ENCODE results near the gene ZCCHC24. TPM values are rescaled to one million over a fixed set of nuclear protein-coding genes. Genes with fewer than 3 reads are reported as not detected.
"Not testable (repeated sequence)": the region's sequence is repeated elsewhere in the genome, so short reads cannot be mapped to it uniquely, and the experiment has no call there.

Gene ZCCHC24
- total and polyA plus RNA-seq, 2 donors (not counting 1 experiment from before 2014, with no cell fraction given) = 33.2 to 44.4 TPM

DNA sequence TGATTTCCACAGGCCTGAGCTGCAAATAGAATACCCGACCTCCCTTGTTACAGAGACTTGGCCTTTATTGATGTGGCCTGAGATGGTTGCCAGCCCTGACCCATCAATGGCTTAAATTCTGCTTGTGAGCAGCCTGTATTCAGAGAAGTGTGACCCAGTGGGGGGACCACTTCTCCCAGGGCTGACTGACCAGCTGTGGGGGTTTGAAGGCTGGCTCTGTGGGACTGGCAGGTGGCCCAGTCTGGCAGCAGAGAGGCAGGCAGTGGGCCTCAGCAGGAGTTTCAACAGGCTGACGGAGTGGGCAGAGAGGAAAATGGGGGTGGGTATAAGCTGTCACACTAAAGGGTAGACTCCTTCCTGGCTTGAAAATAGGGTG, 110.3 kb downstream of the ZCCHC24 start:
- H3K9ac ChIP-seq (ENCODE audit: insufficient read depth, low read length) = no peak overlapping the region
- no peaks in the 10 kb centered on the region for H3K36me3 ChIP-seq (ENCODE audit: control insufficient read depth, insufficient read depth, low read length)
- H3K79me2 ChIP-seq (ENCODE audit: control insufficient read depth, insufficient read depth, low read length) = no peaks in the 10 kb centered on the region
- TF ChIP-seq EZH2 (IDR thresholded peaks at IDR 0.05; ENCODE audit: low read length, missing control alignments) = no peak
- TF ChIP-seq, protein P1, sequence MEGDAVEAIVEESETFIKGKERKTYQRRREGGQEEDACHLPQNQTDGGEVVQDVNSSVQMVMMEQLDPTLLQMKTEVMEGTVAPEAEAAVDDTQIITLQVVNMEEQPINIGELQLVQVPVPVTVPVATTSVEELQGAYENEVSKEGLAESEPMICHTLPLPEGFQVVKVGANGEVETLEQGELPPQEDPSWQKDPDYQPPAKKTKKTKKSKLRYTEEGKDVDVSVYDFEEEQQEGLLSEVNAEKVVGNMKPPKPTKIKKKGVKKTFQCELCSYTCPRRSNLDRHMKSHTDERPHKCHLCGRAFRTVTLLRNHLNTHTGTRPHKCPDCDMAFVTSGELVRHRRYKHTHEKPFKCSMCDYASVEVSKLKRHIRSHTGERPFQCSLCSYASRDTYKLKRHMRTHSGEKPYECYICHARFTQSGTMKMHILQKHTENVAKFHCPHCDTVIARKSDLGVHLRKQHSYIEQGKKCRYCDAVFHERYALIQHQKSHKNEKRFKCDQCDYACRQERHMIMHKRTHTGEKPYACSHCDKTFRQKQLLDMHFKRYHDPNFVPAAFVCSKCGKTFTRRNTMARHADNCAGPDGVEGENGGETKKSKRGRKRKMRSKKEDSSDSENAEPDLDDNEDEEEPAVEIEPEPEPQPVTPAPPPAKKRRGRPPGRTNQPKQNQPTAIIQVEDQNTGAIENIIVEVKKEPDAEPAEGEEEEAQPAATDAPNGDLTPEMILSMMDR (conservative IDR thresholded peaks at IDR 0.05 in 1 of 2, IDR thresholded peaks at IDR 0.05 in 1 of 2; ENCODE audit: low read depth in 1 of 2, low read length in 2 of 2) = no peak
- H3K4me3 ChIP-seq (replicated peaks in 1 of 4; ENCODE audit: control extremely low read depth in 1 of 4, insufficient read depth in 1 of 4, low read depth in 3 of 4, low read length in 4 of 4) = no peak overlapping the region
- no peak for DNase-seq (ENCODE audit: low read depth in 2 of 2)
- no peaks in the 10 kb centered on the region for H3K27me3 ChIP-seq (ENCODE audit: control insufficient read depth, insufficient read depth, low read length)
- no peak overlapping the region for H3K4me2 ChIP-seq (ENCODE audit: extremely low read depth, insufficient read depth, low read length)
- no peak overlapping the region for H3K27ac ChIP-seq (ENCODE audit: insufficient read depth, low read length)
- no peaks in the 10 kb centered on the region for H4K20me1 ChIP-seq (ENCODE audit: control insufficient read depth, extremely low read depth, insufficient read depth, low read length)
- no peaks in the 10 kb centered on the region for H3K9me3 ChIP-seq (ENCODE audit: control insufficient read depth, insufficient read depth, low read depth, low read length)
- no peak overlapping the region for H2AFZ ChIP-seq (ENCODE audit: low read length)
- H3K4me1 ChIP-seq (ENCODE audit: control insufficient read depth, extremely low read depth, insufficient read depth, low read length) = peaks cover 2% of the 10 kb centered on the region

DNA sequence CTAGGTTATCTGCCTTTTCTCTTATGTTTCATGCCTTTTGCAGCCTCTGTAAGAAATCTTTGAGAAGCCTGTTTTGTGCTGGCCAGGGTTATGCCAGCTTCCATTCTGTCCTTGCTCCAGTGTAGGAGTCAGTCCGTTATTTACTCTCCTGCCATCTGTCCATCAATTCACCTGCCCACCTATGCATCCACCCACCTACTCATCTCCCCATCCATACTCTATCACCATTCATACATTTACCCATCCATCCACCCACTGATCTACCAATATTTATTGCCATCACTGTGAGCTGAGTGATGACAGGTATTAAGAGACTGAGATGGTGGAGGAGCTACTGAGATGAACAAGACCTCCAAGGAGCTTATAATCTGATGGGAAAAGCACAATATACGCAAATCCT, 110.9 kb downstream of the ZCCHC24 start:
- Histone ChIP-seq H3K4me3 (replicated peaks in 1 of 4; ENCODE audit: control extremely low read depth in 1 of 4, insufficient read depth in 1 of 4, low read depth in 3 of 4, low read length in 4 of 4) (no peak overlapping the region), H4K20me1 (ENCODE audit: control insufficient read depth, extremely low read depth, insufficient read depth, low read length) (no peaks in the 10 kb centered on the region), H3K4me1 (ENCODE audit: control insufficient read depth, extremely low read depth, insufficient read depth, low read length) (peaks cover 2% of the 10 kb centered on the region), H3K36me3 (ENCODE audit: control insufficient read depth, insufficient read depth, low read length) (no peaks in the 10 kb centered on the region), H3K9me3 (ENCODE audit: control insufficient read depth, insufficient read depth, low read depth, low read length) (no peaks in the 10 kb centered on the region), H3K27me3 (ENCODE audit: control insufficient read depth, insufficient read depth, low read length) (no peaks in the 10 kb centered on the region), H2AFZ (ENCODE audit: low read length) (no peak overlapping the region), H3K4me2 (ENCODE audit: extremely low read depth, insufficient read depth, low read length) (no peak overlapping the region), H3K27ac (ENCODE audit: insufficient read depth, low read length) (no peak overlapping the region), H3K79me2 (ENCODE audit: control insufficient read depth, insufficient read depth, low read length) (no peaks in the 10 kb centered on the region), H3K9ac (ENCODE audit: insufficient read depth, low read length) (no peak overlapping the region)
- TF ChIP-seq, protein P1 (conservative IDR thresholded peaks at IDR 0.05 in 1 of 2, IDR thresholded peaks at IDR 0.05 in 1 of 2; ENCODE audit: low read depth in 1 of 2, low read length in 2 of 2) = no peak
- no peak for TF ChIP-seq EZH2 (IDR thresholded peaks at IDR 0.05; ENCODE audit: low read length, missing control alignments)
- DNase-seq (ENCODE audit: low read depth in 2 of 2) = no peak

DNA sequence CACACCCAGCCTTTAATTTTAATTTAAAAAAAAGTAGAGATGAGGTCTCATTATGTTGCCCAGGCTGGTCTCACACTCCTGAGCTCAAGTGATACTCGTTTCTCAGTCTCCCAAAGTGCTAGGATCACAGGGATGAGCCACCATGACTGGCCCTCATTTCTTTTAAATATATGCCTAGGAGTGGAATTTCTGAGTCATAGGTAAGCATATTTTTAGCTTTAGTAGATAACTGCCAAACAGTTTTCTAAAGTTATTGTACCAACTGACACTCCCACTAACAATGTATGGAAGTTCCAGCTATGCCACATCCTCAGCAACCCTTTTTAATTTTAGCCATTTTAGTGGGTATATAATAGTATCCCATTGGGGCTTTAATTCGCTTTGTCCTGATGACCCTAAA, 111.9 kb downstream of the ZCCHC24 start:
- no peaks in the 10 kb centered on the region for H3K27me3 ChIP-seq (ENCODE audit: control insufficient read depth, insufficient read depth, low read length)
- no peaks in the 10 kb centered on the region for H4K20me1 ChIP-seq (ENCODE audit: control insufficient read depth, extremely low read depth, insufficient read depth, low read length)
- H3K9me3 ChIP-seq (ENCODE audit: control insufficient read depth, insufficient read depth, low read depth, low read length) = no peaks in the 10 kb centered on the region
- no peaks in the 10 kb centered on the region for H3K79me2 ChIP-seq (ENCODE audit: control insufficient read depth, insufficient read depth, low read length)
- TF ChIP-seq, protein P1 (conservative IDR thresholded peaks at IDR 0.05 in 1 of 2, IDR thresholded peaks at IDR 0.05 in 1 of 2; ENCODE audit: low read depth in 1 of 2, low read length in 2 of 2) = no peak
- no peak for TF ChIP-seq EZH2 (IDR thresholded peaks at IDR 0.05; ENCODE audit: low read length, missing control alignments)
- H2AFZ ChIP-seq (ENCODE audit: low read length) = no peak overlapping the region
- peak overlapping the region; percentile 31 for H3K27ac ChIP-seq (ENCODE audit: insufficient read depth, low read length)
- peaks cover 2% of the 10 kb centered on the region for H3K4me1 ChIP-seq (ENCODE audit: control insufficient read depth, extremely low read depth, insufficient read depth, low read length)
- H3K9ac ChIP-seq (ENCODE audit: insufficient read depth, low read length) = no peak overlapping the region
- no peak overlapping the region for H3K4me2 ChIP-seq (ENCODE audit: extremely low read depth, insufficient read depth, low read length)
- no peaks in the 10 kb centered on the region for H3K36me3 ChIP-seq (ENCODE audit: control insufficient read depth, insufficient read depth, low read length)
- DNase-seq (ENCODE audit: low read depth in 2 of 2) = peak in 1 of 2 donors; percentile 78
- H3K4me3 ChIP-seq (replicated peaks in 1 of 4; ENCODE audit: control extremely low read depth in 1 of 4, insufficient read depth in 1 of 4, low read depth in 3 of 4, low read length in 4 of 4) = no peak overlapping the region

DNA sequence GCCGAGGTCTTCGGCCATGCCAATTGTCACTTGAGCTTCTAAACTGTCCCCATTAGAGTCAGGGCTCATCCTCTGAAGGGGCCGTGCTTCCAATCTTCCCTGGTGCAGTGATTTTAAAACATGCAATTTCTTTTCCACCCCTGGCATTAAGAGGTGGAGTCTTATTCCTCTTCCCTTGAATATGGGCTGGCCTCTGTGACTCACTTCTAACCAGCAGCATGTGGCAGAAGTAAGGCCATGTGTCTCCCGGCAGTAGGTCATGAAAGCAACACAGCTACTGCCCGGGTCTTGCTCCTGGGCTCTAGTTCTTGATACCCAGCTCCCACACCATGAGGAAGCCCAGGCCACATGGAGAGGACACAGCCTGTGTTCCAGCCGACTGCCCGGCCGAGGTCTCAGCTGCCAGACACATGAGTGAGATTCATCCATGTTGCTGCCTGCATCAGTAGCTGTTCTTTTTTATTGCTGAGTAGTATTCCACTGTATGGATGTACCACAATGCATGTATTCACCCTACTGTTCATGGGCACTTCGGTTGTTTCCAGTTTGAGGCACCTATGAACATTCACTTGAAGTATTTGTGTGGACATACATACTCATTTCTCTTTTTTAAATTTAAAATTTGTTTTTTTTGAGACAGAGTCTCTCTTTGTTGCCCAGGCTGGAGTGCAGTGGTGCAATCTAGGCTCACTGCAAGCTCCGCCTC, 112.7 kb downstream of the ZCCHC24 start:
- not testable (repeated sequence) for H3K4me1 ChIP-seq (ENCODE audit: control insufficient read depth, extremely low read depth, insufficient read depth, low read length); DNase-seq (ENCODE audit: low read depth in 2 of 2); H3K4me3 ChIP-seq (replicated peaks in 1 of 4; ENCODE audit: control extremely low read depth in 1 of 4, insufficient read depth in 1 of 4, low read depth in 3 of 4, low read length in 4 of 4); H3K9ac ChIP-seq (ENCODE audit: insufficient read depth, low read length); H2AFZ ChIP-seq (ENCODE audit: low read length); H3K27me3 ChIP-seq (ENCODE audit: control insufficient read depth, insufficient read depth, low read length); H3K9me3 ChIP-seq (ENCODE audit: control insufficient read depth, insufficient read depth, low read depth, low read length); H3K4me2 ChIP-seq (ENCODE audit: extremely low read depth, insufficient read depth, low read length); H3K36me3 ChIP-seq (ENCODE audit: control insufficient read depth, insufficient read depth, low read length); H3K79me2 ChIP-seq (ENCODE audit: control insufficient read depth, insufficient read depth, low read length); H4K20me1 ChIP-seq (ENCODE audit: control insufficient read depth, extremely low read depth, insufficient read depth, low read length)
- peak overlapping the region; percentile 31 for H3K27ac ChIP-seq (ENCODE audit: insufficient read depth, low read length)

All from fibroblast of lung (primary cell).